GM21528 (cell line): ENCODE data around the gene SEC14L5.

Experiments used
- ATAC-seq: cut with Tn5 transposase; IDR thresholded peaks from one replicate; pipeline ENCODE4 v1.9.1; 2021; ENCODE audit warnings: mild to moderate bottlenecking, moderate library complexity; ENCODE audit not compliant: unreplicated experiment, low FRiP score

SEC14L5 gene

GRCh38 chr16:4981473-4981872 is 23.3 kb downstream of the SEC14L5 start:
- ATAC-seq: no peak

- ATAC-seq: no peak
These were observed 24.1 kb downstream of the SEC14L5 start for GRCh38 chr16:4982056-4982867.

GRCh38 chr16:4984174-4984990 is 26.3 kb downstream of the SEC14L5 start:
- ATAC-seq: no peak

DNA sequence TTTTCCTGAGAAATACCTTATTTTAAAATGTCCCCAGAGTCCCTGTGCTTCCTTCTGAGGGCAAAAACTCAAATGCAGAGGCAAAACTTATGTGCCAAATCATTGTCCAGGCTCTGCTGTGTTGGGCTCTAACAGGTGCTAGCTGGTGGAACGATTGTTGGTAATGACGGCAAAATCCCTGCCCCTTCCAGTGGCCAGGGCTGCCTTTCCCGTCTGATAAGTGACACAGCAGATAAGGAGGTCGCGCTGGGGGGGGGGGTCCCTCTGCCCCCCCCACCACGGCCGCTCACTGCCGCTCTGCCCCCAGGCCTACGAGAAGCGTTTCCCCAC is 29.1 kb downstream of the SEC14L5 start:
- ATAC-seq: no peak

- ATAC-seq: no peak
These were observed 29.6 kb downstream of the SEC14L5 start for GRCh38 chr16:4987580-4988374.

GRCh38 chr16:4988647-4989046 is 30.5 kb downstream of the SEC14L5 start:
- ATAC-seq: no peak

- ATAC-seq: no peak
These were observed 31.4 kb downstream of the SEC14L5 start for GRCh38 chr16:4989391-4990006.

- ATAC-seq: no peak
These were observed 32.3 kb downstream of the SEC14L5 start for GRCh38 chr16:4990415-4990814.

GRCh38 chr16:4991754-4992153 is 33.6 kb downstream of the SEC14L5 start:
- no peak for ATAC-seq

DNA sequence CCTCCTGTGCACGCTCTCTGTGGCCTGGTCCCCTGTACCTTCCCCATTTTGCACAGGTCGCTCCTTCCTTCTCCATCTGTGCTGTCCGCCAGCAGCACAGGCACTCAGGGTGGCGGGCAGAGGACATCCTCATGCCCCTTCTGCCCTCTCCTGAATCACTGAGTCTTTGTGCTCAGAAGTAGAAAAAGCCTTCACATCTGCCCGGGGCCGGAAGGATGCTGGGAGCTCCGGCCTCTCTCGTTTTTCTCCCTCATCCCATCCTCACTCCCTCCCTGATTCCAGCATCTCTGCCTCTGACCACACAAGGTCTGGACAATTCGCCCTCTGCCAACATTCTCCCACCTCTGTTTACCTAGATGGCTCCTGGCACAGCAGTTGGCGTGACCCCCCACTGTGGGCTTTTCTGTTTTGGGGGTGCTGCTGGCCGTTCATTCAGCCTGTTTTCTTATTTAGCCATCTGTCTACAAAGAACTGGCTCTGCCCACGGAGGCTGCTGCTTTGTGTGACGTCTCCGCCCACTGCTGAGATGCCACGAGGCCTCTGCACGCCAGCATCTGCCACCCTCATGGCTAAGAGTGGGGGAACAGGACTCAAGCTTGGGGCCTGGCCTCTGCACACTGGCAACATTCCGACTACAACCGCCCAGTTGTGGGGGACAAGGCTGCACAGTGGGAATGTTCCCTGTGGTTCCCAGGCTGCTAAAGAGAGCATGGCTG is 36.7 kb downstream of the SEC14L5 start:
- ATAC-seq: no peak

DNA sequence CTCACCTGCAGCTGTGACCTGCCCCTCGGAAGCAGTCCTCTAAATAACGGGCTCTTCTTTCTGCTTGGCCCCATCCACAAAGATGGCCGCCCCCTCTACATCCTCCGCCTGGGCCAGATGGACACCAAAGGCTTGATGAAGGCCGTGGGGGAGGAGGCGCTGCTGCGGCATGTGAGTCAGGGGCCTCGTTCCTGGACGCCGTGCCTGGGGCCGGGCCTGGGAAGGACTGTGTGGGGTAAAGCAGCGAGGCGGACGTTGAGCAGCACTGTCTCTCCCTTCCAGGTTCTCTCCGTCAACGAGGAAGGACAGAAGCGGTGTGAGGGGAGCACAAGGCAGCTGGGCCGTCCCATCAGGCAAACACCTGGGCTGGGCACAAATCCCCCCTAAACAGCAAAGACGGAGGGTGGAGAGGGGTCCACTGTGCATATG is 42.5 kb downstream of the SEC14L5 start:
- ATAC-seq: no peak

DNA sequence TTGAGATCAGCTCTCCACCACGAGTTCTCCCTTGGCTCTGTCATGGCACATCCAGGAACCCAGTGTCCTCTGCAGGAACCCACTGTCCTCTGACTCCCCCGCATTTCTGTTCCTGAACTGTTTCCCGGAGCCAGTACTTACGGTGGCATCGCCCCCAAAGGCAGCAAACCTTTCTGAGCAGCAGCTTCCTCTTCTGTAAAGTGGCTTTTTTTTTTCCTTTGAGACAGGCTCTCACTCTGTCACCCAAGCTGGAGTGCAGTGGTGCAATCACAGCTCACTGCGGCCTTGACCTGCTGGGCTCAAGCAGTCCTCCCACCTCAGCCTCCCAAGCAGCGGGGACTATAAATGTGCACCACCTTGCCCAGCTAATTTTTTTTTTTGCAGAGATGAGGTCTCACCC is 43.4 kb downstream of the SEC14L5 start:
- ATAC-seq: no peak

GRCh38 chr16:5001986-5002385 is 43.9 kb downstream of the SEC14L5 start:
- ATAC-seq: no peak

DNA sequence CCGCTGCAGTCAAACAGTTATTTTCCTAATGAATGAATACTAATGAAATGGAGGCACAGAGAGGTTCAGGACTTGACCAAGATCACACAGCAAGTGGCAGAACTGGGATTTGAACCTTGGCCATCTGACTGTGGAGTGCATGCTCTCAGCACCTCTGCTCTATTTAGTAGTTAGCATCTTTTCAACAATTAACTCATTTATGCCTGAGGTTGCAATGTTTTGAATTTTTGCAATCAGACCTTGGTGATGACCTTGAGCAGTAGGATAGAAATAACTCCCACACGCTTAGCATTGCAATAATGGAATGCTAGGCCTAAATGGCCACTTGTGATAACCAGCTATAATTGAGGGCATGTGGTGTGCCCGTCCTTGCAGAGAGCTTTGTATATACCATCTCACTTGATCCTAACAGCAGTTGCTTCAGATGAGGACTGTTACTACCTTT is 44.6 kb downstream of the SEC14L5 start:
- ATAC-seq: no peak

GRCh38 chr16:5003211-5003610 is 45.1 kb downstream of the SEC14L5 start:
- no peak for ATAC-seq

- no peak for ATAC-seq
These were observed 45.7 kb downstream of the SEC14L5 start for GRCh38 chr16:5003828-5004227.

- no peak for ATAC-seq
These were observed 46.2 kb downstream of the SEC14L5 start for GRCh38 chr16:5004311-5004710.

- ATAC-seq: no peak
These were observed 47.8 kb downstream of the SEC14L5 start for GRCh38 chr16:5005916-5006315.

DNA sequence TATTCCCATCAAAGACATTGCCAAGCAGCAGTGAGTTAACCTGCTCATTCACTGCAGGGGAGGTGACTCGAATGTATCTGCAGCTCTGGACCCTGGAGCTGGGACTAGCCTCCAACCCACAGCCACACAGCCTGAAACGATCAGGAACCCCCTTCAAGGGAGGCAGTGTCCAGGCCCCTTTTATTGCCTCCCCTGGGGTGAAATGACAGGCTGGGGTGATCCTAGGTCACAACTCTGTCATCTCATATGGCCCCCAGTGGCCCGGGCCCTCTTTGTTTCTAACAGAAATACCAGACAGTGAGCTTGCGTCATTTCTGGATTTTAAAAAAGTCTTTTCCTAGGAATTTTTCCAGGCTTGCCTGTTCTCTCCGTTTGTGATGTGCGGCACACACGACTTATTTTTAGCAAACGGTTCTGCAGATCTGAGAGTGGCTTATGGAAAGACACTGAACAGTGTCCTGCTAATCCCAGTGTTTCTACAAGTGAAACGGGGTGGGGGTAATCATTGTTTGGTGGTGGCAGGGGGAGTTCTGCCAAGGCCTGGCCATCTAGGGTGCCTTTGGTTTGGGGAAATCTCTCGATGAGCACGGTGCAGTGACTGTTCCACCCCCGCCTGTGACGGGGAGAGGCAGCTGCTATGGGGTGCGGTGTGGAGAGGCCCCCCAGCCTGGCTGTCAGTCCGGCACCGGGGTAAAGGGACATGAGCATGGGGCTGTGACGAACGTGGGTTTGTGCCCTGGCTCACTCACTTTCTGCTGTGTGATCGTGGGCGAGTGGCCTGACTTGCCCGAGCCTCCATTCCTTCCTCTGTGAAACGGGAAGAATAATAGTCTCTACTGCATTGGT is 48.4 kb downstream of the SEC14L5 start:
- ATAC-seq: no peak
